HCT116 (cell line): Measurements from ENCODE around the gene MOCS1. TPM values are rescaled to one million over a fixed set of nuclear protein-coding genes. Genes with fewer than 3 reads are reported as not detected.

Experiments
- ATAC-seq: fragments of 200-7000 bp; cut with Tn5 transposase; 2 replicates; pipeline ENCODE4 v1.9.1; 2020; ENCODE audit warnings: mild to moderate bottlenecking, moderate library complexity
- BruUV-seq: library from RNA; stranded (reverse); fragments of 400-500 nt; replicated peaks from 2 replicates; lab custom pipeline; 2021; lab: Mats Ljungman, UMichigan
- CTCF ChIA-PET: fragments of 300-600 bp; sonication (Branson Sonifier 250); formaldehyde crosslinking; loops from one replicate; lab custom pipeline; 2021; ENCODE audit warnings: antibody characterized with exemption; lab: Charles Lee
- POLR2A ChIA-PET: fragments of 300-600, 350-600 bp; sonication (Branson Sonifier 250); formaldehyde crosslinking; loops from one replicate; lab custom pipeline; 2021; ENCODE audit warnings: antibody characterized with exemption; lab: Charles Lee
- RAD21 ChIA-PET, 2 experiments: fragments of 300-600 bp; sonication (Branson Sonifier 250); formaldehyde crosslinking; loops; one replicate each; lab custom pipeline; 2023; ENCODE audit warnings: low total read pairs in 2 of 2; ENCODE audit not compliant: uncharacterized antibody in 2 of 2, unreplicated experiment in 2 of 2, low non-redundant PET in 1 of 2; lab: Charles Lee
- DNase-seq: peaks from one replicate; pipeline ENCODE4 v3.0.0-alpha.2; 2010; ENCODE audit warnings: low read depth, low spot score
- H2AFZ ChIP-seq: fragments of 200-600 bp; shearing (Covaris generic), sonication (generic); 2 replicates; pipeline ENCODE4 v1.6.1; 2017; ENCODE audit warnings: low read depth, mixed run types, mixed read lengths, antibody characterized with exemption, low read length; ENCODE audit not compliant: poor library complexity, severe bottlenecking
- H3K27ac ChIP-seq: 2 replicates; pipeline ENCODE4 v1.5.1; 2012; ENCODE audit warnings: low read depth, low read length
- H3K27me3 ChIP-seq: fragments of 200-600 bp; sonication (generic); 2 replicates; pipeline ENCODE4 v1.6.1; 2016; ENCODE audit warnings: mixed run types, low read length, mixed read lengths; ENCODE audit not compliant: insufficient read depth
- H3K36me3 ChIP-seq, 2 experiments: fragments of 200-500 bp in 1 of 2; fragments of 200-600 bp in 1 of 2; sonication (Bioruptor generic) in 1 of 2; sonication (generic) in 1 of 2; 2 replicates each; pipeline versions ENCODE4 v1.5.1 to v1.6.1; 2014 to 2016; ENCODE audit warnings: low read length in 2 of 2, inconsistent platforms in 1 of 2, mixed read lengths in 1 of 2, mixed run types in 1 of 2; ENCODE audit not compliant: insufficient read depth in 2 of 2, control insufficient read depth in 1 of 2
- H3K4me1 ChIP-seq, 2 experiments: fragments of 200-600 bp in 1 of 2; sonication (generic) in 1 of 2; 2 replicates each; pipeline versions ENCODE4 v1.5.1 to v1.6.1; 2012 to 2017; ENCODE audit warnings: low read length in 2 of 2, inconsistent platforms in 1 of 2, mild to moderate bottlenecking in 1 of 2, mixed read lengths in 1 of 2, mixed run types in 1 of 2, moderate library complexity in 1 of 2; ENCODE audit not compliant: insufficient read depth in 2 of 2, control insufficient read depth in 1 of 2
- H3K4me2 ChIP-seq: fragments of 200-600 bp; sonication (generic); 2 replicates; pipeline ENCODE4 v1.6.1; 2017; ENCODE audit warnings: mixed run types, low read length, mixed read lengths
- H3K4me3 ChIP-seq, 2 experiments: fragments of 200-600 bp in 1 of 2; sonication (generic) in 1 of 2; replicated peaks in 1 of 2; 2 replicates each; pipeline ENCODE4 v1.5.1; 2011 to 2016; ENCODE audit warnings: low read length in 2 of 2, control low read depth in 1 of 2, low read depth in 1 of 2, mild to moderate bottlenecking in 1 of 2, mixed read lengths in 1 of 2, mixed run types in 1 of 2
- H3K79me2 ChIP-seq: fragments of 200-600 bp; sonication (generic); 2 replicates; pipeline ENCODE4 v1.6.1; 2017; ENCODE audit warnings: mild to moderate bottlenecking, mixed run types, low read length, moderate library complexity, mixed read lengths; ENCODE audit not compliant: insufficient read depth
- H3K9ac ChIP-seq: fragments of 200-600 bp; sonication (generic); 2 replicates; pipeline ENCODE4 v1.6.1; 2016; ENCODE audit warnings: low read length, mixed read lengths
- H3K9me2 ChIP-seq: fragments of 200-600 bp; sonication (generic), shearing (Covaris generic); 2 replicates; pipeline ENCODE4 v1.6.1; 2017; ENCODE audit warnings: mixed run types, mild to moderate bottlenecking, moderate library complexity; ENCODE audit not compliant: insufficient read depth
- H3K9me3 ChIP-seq, 2 experiments: fragments of 200-500 bp in 1 of 2; fragments of 200-600 bp in 1 of 2; sonication (Bioruptor generic) in 1 of 2; sonication (generic) in 1 of 2; 2 replicates each; pipeline ENCODE4 v1.6.1; 2014 to 2017; ENCODE audit warnings: low read length in 2 of 2, mixed read lengths in 2 of 2, inconsistent platforms in 1 of 2, low read depth in 1 of 2, mild to moderate bottlenecking in 1 of 2, mixed run types in 1 of 2, moderate library complexity in 1 of 2; ENCODE audit not compliant: control insufficient read depth in 1 of 2, insufficient read depth in 1 of 2
- H4K20me1 ChIP-seq: fragments of 200-600 bp; sonication (generic), shearing (Covaris generic); 2 replicates; pipeline ENCODE4 v1.6.1; 2017; ENCODE audit warnings: mixed run types, mild to moderate bottlenecking, moderate library complexity; ENCODE audit not compliant: insufficient read depth
- CBX3 ChIP-seq: IDR thresholded peaks from 2 replicates; pipeline ENCODE4 v1.6.1; 2012; ENCODE audit warnings: low read depth
- CEBPB ChIP-seq: IDR thresholded peaks from 2 replicates; pipeline ENCODE4 v1.6.1; 2012; ENCODE audit warnings: low read depth
- ELF1 ChIP-seq: IDR thresholded peaks from 2 replicates; pipeline ENCODE4 v1.6.1; 2012; ENCODE audit warnings: low read depth, borderline replicate concordance
- EZH2 ChIP-seq: fragments of 200-600 bp; sonication (generic); IDR thresholded peaks from 2 replicates; pipeline ENCODE4 v1.6.1; 2017; ENCODE audit warnings: antibody characterized with exemption, mixed run types
- EZH2phosphoT487 ChIP-seq: fragments of 200-600 bp; IDR thresholded peaks from 2 replicates; pipeline ENCODE4 v1.6.1; 2018; ENCODE audit warnings: antibody characterized with exemption, borderline replicate concordance
- FOSL1 ChIP-seq: IDR thresholded peaks from 2 replicates; pipeline ENCODE4 v1.6.1; 2012; ENCODE audit warnings: low read depth
- POLR2A ChIP-seq: IDR thresholded peaks from 2 replicates; pipeline ENCODE4 v1.7.0; 2011; ENCODE audit warnings: borderline replicate concordance; ENCODE audit not compliant: insufficient read depth, insufficient read length; ENCODE audit errors: extremely low read depth
- POLR2AphosphoS5 ChIP-seq: IDR thresholded peaks from 2 replicates; pipeline ENCODE4 v1.6.1; 2011; ENCODE audit warnings: mild to moderate bottlenecking, low read depth, low read length, moderate library complexity
- RAD21 ChIP-seq: IDR thresholded peaks from 2 replicates; pipeline ENCODE4 v1.6.1; 2012; ENCODE audit warnings: low read depth, mild to moderate bottlenecking
- SIN3A ChIP-seq: IDR thresholded peaks from 2 replicates; pipeline ENCODE4 v1.6.1; 2012; ENCODE audit warnings: low read depth
- SP1 ChIP-seq: IDR thresholded peaks from 2 replicates; pipeline ENCODE4 v1.6.1; 2012; ENCODE audit warnings: low read depth
- TCF7L2 ChIP-seq: IDR thresholded peaks from 2 replicates; pipeline ENCODE4 v1.7.0; 2011; ENCODE audit warnings: borderline replicate concordance, inconsistent platforms; ENCODE audit not compliant: insufficient read depth, insufficient read length; ENCODE audit errors: extremely low read depth
- YY1 ChIP-seq: IDR thresholded peaks from 2 replicates; pipeline ENCODE4 v1.6.1; 2011; ENCODE audit warnings: low read length, low read depth, moderate library complexity, mild to moderate bottlenecking; ENCODE audit not compliant: insufficient replicate concordance; ENCODE audit errors: extremely low read depth
- ZFX ChIP-seq: fragments of 450-650 bp; IDR thresholded peaks from 2 replicates; pipeline ENCODE4 v1.6.1; 2017
- ZNF274 ChIP-seq: fragments of 200-500 bp; sonication (Bioruptor generic); IDR thresholded peaks from 2 replicates; pipeline ENCODE4 v1.6.1; 2014; ENCODE audit warnings: mild to moderate bottlenecking, low read depth, low read length, inconsistent platforms
- intact Hi-C: fragments of 100-400 bp; cut with micrococcal nuclease; formaldehyde crosslinking; loops from 2 replicates; pipeline ENCODE4 v1.10.0; 2022
- total RNA-seq: library from RNA; stranded (reverse); gene quantifications from one replicate; pipeline ENCODE4 v1.2.1, GENCODE V29; 2021; ENCODE audit not compliant: unreplicated experiment
- TF ChIP-seq, protein P1 (sequence below): IDR thresholded peaks from 2 replicates; pipeline ENCODE4 v1.6.1; 2011; ENCODE audit warnings: mild to moderate bottlenecking, low read length, moderate library complexity; ENCODE audit not compliant: insufficient replicate concordance; ENCODE audit errors: extremely low read depth
- TF ChIP-seq, protein P2 (sequence below): IDR thresholded peaks from 2 replicates; pipeline ENCODE4 v1.6.1; 2012; ENCODE audit warnings: low read depth
- TF ChIP-seq, protein P3 (sequence below): IDR thresholded peaks from 2 replicates; pipeline ENCODE4 v1.6.1; 2012
- TF ChIP-seq, protein P4 (sequence below): IDR thresholded peaks from 2 replicates; pipeline ENCODE4 v1.6.1; 2012

MOCS1 gene
- total RNA-seq, 1 experiment from 2014 or later, result 9.3 TPM

DNA sequence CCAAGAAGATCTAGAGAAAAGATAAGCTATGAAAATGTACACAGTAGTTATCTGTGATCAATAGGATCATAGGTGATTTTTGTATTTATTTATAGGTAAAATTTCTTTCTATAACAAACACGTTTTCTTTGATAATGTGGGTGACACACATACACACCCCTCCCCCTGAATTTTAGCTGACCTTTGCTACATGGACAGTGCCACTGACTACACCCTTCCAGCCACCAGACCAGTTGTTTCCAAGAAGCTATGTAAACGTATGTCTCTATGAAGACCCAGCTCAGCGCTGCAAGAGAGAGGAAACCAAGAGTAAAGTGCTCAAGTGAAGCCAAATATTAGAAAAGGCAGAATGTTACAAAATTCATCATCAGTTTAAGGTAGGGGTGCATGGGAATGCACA, 16.3 kb downstream of the MOCS1 start:
- Histone ChIP-seq H3K4me2 (no peak overlapping the region), H3K9ac (no peak overlapping the region), H3K79me2 (no peaks in the 10 kb centered on the region), H3K4me1 (no peaks in the 10 kb centered on the region), H3K9me3 (no peaks in the 10 kb centered on the region), H3K4me3 (no peak overlapping the region), H3K27me3 (no peaks in the 10 kb centered on the region), H2AFZ (no peak overlapping the region), H3K9me2 (no peaks in the 10 kb centered on the region), H3K27ac (no peak overlapping the region), H4K20me1 (no peaks in the 10 kb centered on the region), H3K36me3 (no peaks in the 10 kb centered on the region; a peak in 1 of 4 replicates)
- no TSS peak for BruUV-seq
- no peak for ATAC-seq
- CTCF ChIA-PET, result no interaction called here
- RAD21 ChIA-PET, result no interaction called here
- intact Hi-C loops, result no loop called here
- POLR2A ChIA-PET, result no interaction called here
- no peak for DNase-seq
- TF ChIP-seq, protein P1, sequence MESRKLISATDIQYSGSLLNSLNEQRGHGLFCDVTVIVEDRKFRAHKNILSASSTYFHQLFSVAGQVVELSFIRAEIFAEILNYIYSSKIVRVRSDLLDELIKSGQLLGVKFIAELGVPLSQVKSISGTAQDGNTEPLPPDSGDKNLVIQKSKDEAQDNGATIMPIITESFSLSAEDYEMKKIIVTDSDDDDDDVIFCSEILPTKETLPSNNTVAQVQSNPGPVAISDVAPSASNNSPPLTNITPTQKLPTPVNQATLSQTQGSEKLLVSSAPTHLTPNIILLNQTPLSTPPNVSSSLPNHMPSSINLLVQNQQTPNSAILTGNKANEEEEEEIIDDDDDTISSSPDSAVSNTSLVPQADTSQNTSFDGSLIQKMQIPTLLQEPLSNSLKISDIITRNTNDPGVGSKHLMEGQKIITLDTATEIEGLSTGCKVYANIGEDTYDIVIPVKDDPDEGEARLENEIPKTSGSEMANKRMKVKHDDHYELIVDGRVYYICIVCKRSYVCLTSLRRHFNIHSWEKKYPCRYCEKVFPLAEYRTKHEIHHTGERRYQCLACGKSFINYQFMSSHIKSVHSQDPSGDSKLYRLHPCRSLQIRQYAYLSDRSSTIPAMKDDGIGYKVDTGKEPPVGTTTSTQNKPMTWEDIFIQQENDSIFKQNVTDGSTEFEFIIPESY, result no peak
- no peak for TF ChIP-seq ELF1
- TF ChIP-seq ZNF274, result no peak
- no peak for TF ChIP-seq EZH2phosphoT487
- no peak for TF ChIP-seq CBX3
- TF ChIP-seq RAD21, result no peak
- no peak for TF ChIP-seq YY1
- TF ChIP-seq SP1, result no peak
- TF ChIP-seq TCF7L2, result no peak
- TF ChIP-seq, protein P2, sequence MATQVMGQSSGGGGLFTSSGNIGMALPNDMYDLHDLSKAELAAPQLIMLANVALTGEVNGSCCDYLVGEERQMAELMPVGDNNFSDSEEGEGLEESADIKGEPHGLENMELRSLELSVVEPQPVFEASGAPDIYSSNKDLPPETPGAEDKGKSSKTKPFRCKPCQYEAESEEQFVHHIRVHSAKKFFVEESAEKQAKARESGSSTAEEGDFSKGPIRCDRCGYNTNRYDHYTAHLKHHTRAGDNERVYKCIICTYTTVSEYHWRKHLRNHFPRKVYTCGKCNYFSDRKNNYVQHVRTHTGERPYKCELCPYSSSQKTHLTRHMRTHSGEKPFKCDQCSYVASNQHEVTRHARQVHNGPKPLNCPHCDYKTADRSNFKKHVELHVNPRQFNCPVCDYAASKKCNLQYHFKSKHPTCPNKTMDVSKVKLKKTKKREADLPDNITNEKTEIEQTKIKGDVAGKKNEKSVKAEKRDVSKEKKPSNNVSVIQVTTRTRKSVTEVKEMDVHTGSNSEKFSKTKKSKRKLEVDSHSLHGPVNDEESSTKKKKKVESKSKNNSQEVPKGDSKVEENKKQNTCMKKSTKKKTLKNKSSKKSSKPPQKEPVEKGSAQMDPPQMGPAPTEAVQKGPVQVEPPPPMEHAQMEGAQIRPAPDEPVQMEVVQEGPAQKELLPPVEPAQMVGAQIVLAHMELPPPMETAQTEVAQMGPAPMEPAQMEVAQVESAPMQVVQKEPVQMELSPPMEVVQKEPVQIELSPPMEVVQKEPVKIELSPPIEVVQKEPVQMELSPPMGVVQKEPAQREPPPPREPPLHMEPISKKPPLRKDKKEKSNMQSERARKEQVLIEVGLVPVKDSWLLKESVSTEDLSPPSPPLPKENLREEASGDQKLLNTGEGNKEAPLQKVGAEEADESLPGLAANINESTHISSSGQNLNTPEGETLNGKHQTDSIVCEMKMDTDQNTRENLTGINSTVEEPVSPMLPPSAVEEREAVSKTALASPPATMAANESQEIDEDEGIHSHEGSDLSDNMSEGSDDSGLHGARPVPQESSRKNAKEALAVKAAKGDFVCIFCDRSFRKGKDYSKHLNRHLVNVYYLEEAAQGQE, result no peak
- TF ChIP-seq ZFX, result no peak
- no peak for TF ChIP-seq SIN3A
- TF ChIP-seq, protein P3, sequence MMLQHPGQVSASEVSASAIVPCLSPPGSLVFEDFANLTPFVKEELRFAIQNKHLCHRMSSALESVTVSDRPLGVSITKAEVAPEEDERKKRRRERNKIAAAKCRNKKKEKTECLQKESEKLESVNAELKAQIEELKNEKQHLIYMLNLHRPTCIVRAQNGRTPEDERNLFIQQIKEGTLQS, result no peak
- TF ChIP-seq CEBPB, result no peak
- TF ChIP-seq, protein P4, sequence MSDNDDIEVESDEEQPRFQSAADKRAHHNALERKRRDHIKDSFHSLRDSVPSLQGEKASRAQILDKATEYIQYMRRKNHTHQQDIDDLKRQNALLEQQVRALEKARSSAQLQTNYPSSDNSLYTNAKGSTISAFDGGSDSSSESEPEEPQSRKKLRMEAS, result no peak
- no peak for TF ChIP-seq FOSL1
- TF ChIP-seq POLR2AphosphoS5, result no peak
- no peak for TF ChIP-seq POLR2A
- no peak for TF ChIP-seq EZH2
